ENCODE data around the gene HBA2. TPM values are rescaled to one million over a fixed set of nuclear protein-coding genes. Genes with fewer than 3 reads are reported as not detected.
A peak's percentile ranks its signal among the peaks of the same experiment; 100 is the strongest.
"Not testable (repeated sequence)": the region's sequence is repeated elsewhere in the genome, so short reads cannot be mapped to it uniquely, and the experiment has no call there.

The HBA2 gene
- 100 to 1,000 TPM in 1 of 2 donors, 10 to 100 TPM in 1; 50.7 to 136 TPM for total RNA-seq
- long read RNA-seq, partial matches to known transcripts = 0 of 1 reads
- long read RNA-seq, other reads (novel, unspliced or antisense) = 0 of 1 reads

- intact Hi-C loops (cut with DNase I); DNase-seq: not testable (repeated sequence)
- ATAC-seq = peak in 1 of 2 donors; percentile 7
Observed at GRCh38 chr16:172374-172941, at the start of gene HBA2. Gene HBA2, plus strand, starts transcription at chr16:172876. Its CDS starts 37 bp downstream, at chr16:172913.

GRCh38 chr16:123558-124350, 48.9 kb upstream of the HBA2 start:
- intact Hi-C loops (cut with DNase I); DNase-seq; ATAC-seq: not testable (repeated sequence)

GRCh38 chr16:125011-125410, 47.7 kb upstream of the HBA2 start:
- DNase-seq = no peak
- ATAC-seq = no peak
- intact Hi-C loops (cut with DNase I) = no loop called here

GRCh38 chr16:129075-129474, 43.6 kb upstream of the HBA2 start:
- intact Hi-C loops (cut with DNase I) = no loop called here
- DNase-seq = no peak

GRCh38 chr16:130533-131173, 42.0 kb upstream of the HBA2 start:
- intact Hi-C loops (cut with DNase I) = no loop called here
- no peak for DNase-seq
- ATAC-seq = no peak

More at GRCh38 chr16:129075-129474, 43.6 kb upstream of the HBA2 start:
- no peak for ATAC-seq

GRCh38 chr16:132120-132519, 40.6 kb upstream of the HBA2 start:
- ATAC-seq (no peak), DNase-seq (no peak)
- intact Hi-C loops (cut with DNase I) = no loop called here

- DNase-seq = no peak
- intact Hi-C loops (cut with DNase I) = no loop called here
- ATAC-seq = no peak
Observed at GRCh38 chr16:133716-134115, 39.0 kb upstream of the HBA2 start.

GRCh38 chr16:138049-138417, 34.6 kb upstream of the HBA2 start:
- no peak for DNase-seq
- ATAC-seq = peak; percentile 20 to 56
- intact Hi-C loops (cut with DNase I) = no loop called here

GRCh38 chr16:140175-140857, 32.4 kb upstream of the HBA2 start:
- intact Hi-C loops (cut with DNase I) = no loop called here
- DNase-seq = no peak
- no peak for ATAC-seq

- DNase-seq (no peak), ATAC-seq (no peak)
- intact Hi-C loops (cut with DNase I) = no loop called here
Observed at GRCh38 chr16:142405-142967, 30.2 kb upstream of the HBA2 start.

GRCh38 chr16:143047-143446, 29.6 kb upstream of the HBA2 start:
- DNase-seq = no peak
- ATAC-seq = no peak

GRCh38 chr16:143456-143855, 29.2 kb upstream of the HBA2 start:
- DNase-seq (no peak), ATAC-seq (no peak)
- intact Hi-C loops (cut with DNase I) = no loop called here

More at GRCh38 chr16:143047-143446, 29.6 kb upstream of the HBA2 start:
- intact Hi-C loops (cut with DNase I) = no loop called here

- intact Hi-C loops (cut with DNase I) = no loop called here
- no peak for ATAC-seq
- DNase-seq = no peak
Observed at GRCh38 chr16:144797-145252, 27.9 kb upstream of the HBA2 start.

GRCh38 chr16:146646-147045, 26.0 kb upstream of the HBA2 start:
- intact Hi-C loops (cut with DNase I) = no loop called here
- ATAC-seq (no peak), DNase-seq (no peak)

- ATAC-seq (no peak), DNase-seq (no peak)
- intact Hi-C loops (cut with DNase I) = no loop called here
Observed at GRCh38 chr16:149024-149660, 23.5 kb upstream of the HBA2 start.

GRCh38 chr16:152141-153128, 20.2 kb upstream of the HBA2 start, which contains the start of gene HBZ:
Gene HBZ, plus strand, starts transcription at chr16:152644. Its CDS starts 266 bp downstream, at chr16:152910.
- intact Hi-C loops (cut with DNase I) = no loop called here
- no peak for DNase-seq
- ATAC-seq = no peak

GRCh38 chr16:153129-153521, 19.6 kb upstream of the HBA2 start:
- DNase-seq; intact Hi-C loops (cut with DNase I): not testable (repeated sequence)
- peak; percentile 8 to 20 for ATAC-seq

Data from left cardiac atrium (tissue), 4 donors.